Uterus (tissue), 4 donors: ENCODE data around the gene MYADML2. TPM values are rescaled to one million over a fixed set of nuclear protein-coding genes. Genes with fewer than 3 reads are reported as not detected.

Experiments used
- DNase-seq, 2 donors: peaks; one replicate each; pipeline ENCODE4 v3.0.0-alpha.2; 2019 to 2020
- H3K27ac ChIP-seq, 2 donors: fragments of 200-600 bp; sonication (generic); 1 replicate in 1 of 2; 2 replicates in 1 of 2; pipeline ENCODE4 v1.5.1; 2016 to 2018
- H3K27me3 ChIP-seq, 2 donors: fragments of 200-600 bp; sonication (generic); one replicate each; pipeline ENCODE4 v1.5.1; 2018 to 2019; ENCODE audit warnings: control low read depth in 1 of 2
- H3K36me3 ChIP-seq, 2 donors: fragments of 200-600 bp; sonication (generic); one replicate each; pipeline ENCODE4 v1.5.1; 2019; ENCODE audit warnings: control low read depth in 1 of 2
- H3K4me1 ChIP-seq, 2 donors: fragments of 200-600 bp; sonication (generic); one replicate each; pipeline ENCODE4 v1.5.1; 2018 to 2019; ENCODE audit warnings: control low read depth in 1 of 2
- H3K4me3 ChIP-seq, 2 donors: fragments of 200-600 bp; sonication (generic); 1 replicate in 1 of 2; 2 replicates in 1 of 2; pipeline ENCODE4 v1.5.1; 2018 to 2019; ENCODE audit warnings: mild to moderate bottlenecking in 1 of 2
- H3K9me3 ChIP-seq, 2 donors: fragments of 200-600 bp; sonication (generic); one replicate each; pipeline ENCODE4 v1.5.1; 2019; ENCODE audit warnings: control low read depth in 1 of 2
- CTCF ChIP-seq, 4 experiments: fragments of 200-600 bp in 2 of 4; fragments of 450-650 bp in 2 of 4; sonication (generic) in 2 of 4; IDR thresholded peaks; one replicate each; pipeline ENCODE4 v1.5.1; 2016 to 2019; ENCODE audit warnings: antibody characterized with exemption in 4 of 4, mild to moderate bottlenecking in 2 of 4, moderate library complexity in 1 of 4
- POLR2A ChIP-seq, 2 donors: fragments of 450-650 bp; IDR thresholded peaks; one replicate each; pipeline ENCODE4 v1.6.1; 2016; ENCODE audit warnings: antibody characterized with exemption in 2 of 2, mild to moderate bottlenecking in 1 of 2, moderate library complexity in 1 of 2
- intact Hi-C: fragments of 100-400 bp; cut with DNase I; formaldehyde crosslinking; loops from one replicate; pipeline ENCODE4 v1.15.1; 2023; ENCODE audit warnings: low total_unique reads
- total RNA-seq, 4 donors: library from RNA; depleted of rRNA in 3 of 4; stranded (reverse); fragments of >200 nt in 3 of 4; gene quantifications; one replicate each; pipeline versions ENCODE4 v1.1.0 to v1.2.4, GENCODE V29; 2014 to 2023
- donor health status: DM: yes; HTN: yes; CAD: no.

The MYADML2 gene
- total RNA-seq, 4 donors from 2014 or later = not detected

DNA sequence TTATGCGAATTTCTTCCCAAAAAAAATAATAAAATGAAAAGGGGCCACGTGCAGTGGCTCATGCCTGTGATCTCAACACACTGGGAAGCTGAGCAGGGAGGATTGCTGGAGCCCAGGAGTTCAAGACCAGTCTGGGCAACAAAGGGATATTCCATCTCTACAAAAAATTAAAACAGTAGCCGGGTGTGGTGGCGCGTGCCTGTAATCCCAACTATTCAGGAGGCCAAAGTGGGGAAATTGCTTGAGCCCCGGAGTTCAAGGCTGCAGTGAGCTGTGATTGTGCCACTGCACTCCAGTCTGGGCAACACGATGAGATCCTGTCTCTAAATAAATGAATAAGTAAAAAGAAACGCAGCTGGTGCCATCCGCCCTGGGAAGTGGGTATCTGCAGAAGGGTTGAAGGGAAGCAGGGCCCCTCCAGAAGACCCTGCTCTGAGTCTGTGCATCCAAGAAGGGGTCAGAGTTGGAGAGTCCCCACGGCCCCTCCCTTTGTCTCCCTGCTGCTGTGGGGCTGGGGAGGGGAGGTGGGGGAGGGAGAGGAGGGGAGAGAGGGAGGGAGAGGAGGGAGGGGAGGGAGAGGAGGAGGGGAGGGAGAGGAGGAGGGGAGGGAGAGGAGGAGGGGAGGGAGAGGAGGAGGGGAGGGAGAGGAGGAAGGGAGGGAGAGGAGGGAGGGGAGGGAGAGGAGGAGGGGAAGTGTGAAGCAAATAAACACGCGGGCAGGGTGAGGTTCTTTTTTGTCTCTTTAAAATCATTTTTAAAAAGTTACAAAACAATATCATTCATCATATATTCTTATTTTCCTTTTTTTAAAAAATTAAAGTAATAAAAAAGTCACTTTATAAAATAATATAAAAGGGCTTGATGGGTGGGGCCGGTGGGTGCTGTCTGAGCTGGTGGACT lies 5.0 kb upstream of the MYADML2 start:
- no peak for DNase-seq
- H3K27ac ChIP-seq = no peak overlapping the region
- no peaks in the 10 kb centered on the region for H3K27me3 ChIP-seq
- H3K4me1 ChIP-seq = no peaks in the 10 kb centered on the region
- H3K4me3 ChIP-seq = no peak overlapping the region
- H3K9me3 ChIP-seq = no peaks in the 10 kb centered on the region
- no peaks in the 10 kb centered on the region for H3K36me3 ChIP-seq
- intact Hi-C loops = no loop called here
- no peak for TF ChIP-seq POLR2A (IDR thresholded peaks at IDR 0.05)
- TF ChIP-seq CTCF (IDR thresholded peaks at IDR 0.05) = no peak

- intact Hi-C loops = no loop called here
- Histone ChIP-seq H3K4me1 (no peaks in the 10 kb centered on the region), H3K36me3 (no peaks in the 10 kb centered on the region), H3K4me3 (no peak overlapping the region), H3K27ac (no peak overlapping the region), H3K27me3 (no peaks in the 10 kb centered on the region), H3K9me3 (no peaks in the 10 kb centered on the region)
- DNase-seq = no peak
- TF ChIP-seq CTCF (IDR thresholded peaks at IDR 0.05) (no peak), POLR2A (IDR thresholded peaks at IDR 0.05) (no peak)
Observed at GRCh38 chr17:81950501-81950900, 3.5 kb upstream of the MYADML2 start.

DNA sequence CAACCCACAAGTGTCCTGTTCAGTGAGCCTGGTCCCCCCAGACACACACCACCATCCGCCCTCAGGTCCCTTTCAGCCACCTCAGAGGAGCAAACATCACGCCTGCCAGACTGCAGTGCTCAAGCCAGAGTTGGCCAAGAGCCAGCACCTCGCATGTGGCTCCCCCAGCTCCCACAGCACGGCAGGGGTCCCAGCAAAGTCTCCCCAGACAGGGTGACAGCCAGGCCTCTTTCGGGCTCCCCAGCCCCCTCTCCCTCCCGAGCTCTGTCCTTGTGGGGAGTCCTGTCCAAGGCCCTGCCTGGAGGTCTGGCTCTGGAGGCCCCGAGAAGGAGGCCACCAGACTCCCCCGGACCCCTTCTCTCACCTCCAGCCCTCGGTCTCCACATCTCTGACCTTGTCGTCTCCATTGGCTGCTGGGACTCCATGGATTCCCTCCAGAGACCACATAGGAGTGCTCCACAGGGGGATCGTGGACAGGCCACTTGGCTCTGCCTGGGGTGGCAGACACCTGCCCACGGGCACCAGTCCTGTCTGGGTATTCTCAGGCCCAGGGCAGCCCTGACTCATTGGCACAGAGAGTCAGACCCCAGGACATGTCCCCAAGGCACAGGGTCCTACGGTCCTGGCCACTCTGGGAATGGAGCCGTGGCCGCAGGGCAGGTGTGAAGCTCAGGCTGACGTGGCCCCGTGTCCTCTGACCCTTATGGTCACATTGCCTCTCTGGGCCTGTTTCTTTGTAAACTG lies 1.8 kb upstream of the MYADML2 start:
- Histone ChIP-seq H3K27me3 (no peaks in the 10 kb centered on the region), H3K4me1 (no peaks in the 10 kb centered on the region), H3K9me3 (no peaks in the 10 kb centered on the region), H3K4me3 (no peak overlapping the region), H3K27ac (no peak overlapping the region), H3K36me3 (no peaks in the 10 kb centered on the region)
- DNase-seq = no peak
- TF ChIP-seq POLR2A (IDR thresholded peaks at IDR 0.05) (no peak), CTCF (IDR thresholded peaks at IDR 0.05) (no peak)
- intact Hi-C loops = no loop called here

DNA sequence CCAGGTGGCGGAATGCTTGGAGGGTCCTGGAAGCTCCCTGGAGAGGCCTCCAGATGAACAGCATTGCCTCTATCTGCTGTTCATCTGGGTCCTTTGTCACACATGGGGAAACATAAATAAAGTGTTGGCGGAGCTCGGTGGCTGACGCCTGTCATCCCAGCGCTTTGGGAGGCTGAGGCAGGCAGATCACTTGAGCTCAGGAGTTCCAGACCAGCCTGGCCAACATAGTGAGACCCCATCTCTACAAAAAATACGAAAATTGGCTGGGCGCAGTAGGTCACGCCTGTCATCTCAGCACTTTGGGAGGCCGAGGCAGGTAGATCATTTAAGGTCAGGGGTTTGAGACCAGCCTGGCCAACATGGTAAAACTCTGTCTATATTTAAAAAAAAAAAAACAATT lies 2.2 kb downstream of the MYADML2 start:
- H3K9me3 ChIP-seq = no peaks in the 10 kb centered on the region
- intact Hi-C loops = no loop called here

More for the DNA sequence above, 2.2 kb downstream of the MYADML2 start:
- H3K36me3 ChIP-seq = no peaks in the 10 kb centered on the region
- DNase-seq = no peak
- no peak for TF ChIP-seq CTCF (IDR thresholded peaks at IDR 0.05)
- no peak for TF ChIP-seq POLR2A (IDR thresholded peaks at IDR 0.05)
- no peaks in the 10 kb centered on the region for H3K27me3 ChIP-seq
- peaks cover 0 to 6% of the 10 kb centered on the region in 2 donors for H3K4me1 ChIP-seq
- no peak overlapping the region for H3K27ac ChIP-seq
- no peak overlapping the region for H3K4me3 ChIP-seq
